GM10248 (cell line): Measurements from ENCODE around the gene ZNF687.

Experiments
- CTCF ChIA-PET: fragments of 300-600 bp; sonication (Branson Sonifier 250); formaldehyde crosslinking; extraction: SDS; loops from one replicate; lab custom pipeline; 2021; ENCODE audit warnings: antibody characterized with exemption; lab: Yijun Ruan, JAX
- POLR2A ChIA-PET: fragments of 350-650 bp; sonication (Branson Sonifier 250); formaldehyde crosslinking; extraction: SDS; loops from one replicate; lab custom pipeline; 2020; ENCODE audit warnings: antibody characterized with exemption; lab: Yijun Ruan, JAX
- DNase-seq: peaks from one replicate; pipeline ENCODE4 v3.0.0; 2012; ENCODE audit errors: extremely low spot score
- TF ChIP-seq, protein P1 (sequence below): IDR thresholded peaks from 2 replicates; pipeline ENCODE4 v1.5.1; 2012; ENCODE audit warnings: mild to moderate bottlenecking, low read depth; ENCODE audit errors: extremely low read depth, missing control alignments, control extremely low read depth

The ZNF687 gene

DNA sequence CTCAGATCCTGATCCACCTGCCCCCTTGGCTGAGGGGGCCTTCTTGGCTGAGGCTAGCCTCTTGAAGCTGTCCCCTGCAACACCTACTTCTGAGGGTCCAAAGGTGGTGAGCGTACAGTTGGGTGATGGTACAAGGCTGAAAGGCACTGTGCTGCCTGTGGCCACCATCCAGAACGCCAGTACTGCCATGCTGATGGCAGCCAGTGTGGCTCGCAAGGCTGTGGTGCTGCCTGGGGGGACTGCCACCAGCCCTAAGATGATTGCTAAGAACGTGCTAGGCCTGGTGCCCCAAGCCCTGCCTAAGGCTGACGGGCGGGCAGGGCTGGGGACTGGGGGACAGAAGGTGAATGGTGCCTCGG lies 5.2 kb downstream of the ZNF687 start:
- ChIA-PET CTCF (interaction anchor here (1.3 to 2.3 kb wide), 2 partner anchors 10 to 14 kb away, joined by 4 to 8 read pairs; no protein-coding TSS in a partner anchor), POLR2A (no interaction called here)
- TF ChIP-seq, protein P1, sequence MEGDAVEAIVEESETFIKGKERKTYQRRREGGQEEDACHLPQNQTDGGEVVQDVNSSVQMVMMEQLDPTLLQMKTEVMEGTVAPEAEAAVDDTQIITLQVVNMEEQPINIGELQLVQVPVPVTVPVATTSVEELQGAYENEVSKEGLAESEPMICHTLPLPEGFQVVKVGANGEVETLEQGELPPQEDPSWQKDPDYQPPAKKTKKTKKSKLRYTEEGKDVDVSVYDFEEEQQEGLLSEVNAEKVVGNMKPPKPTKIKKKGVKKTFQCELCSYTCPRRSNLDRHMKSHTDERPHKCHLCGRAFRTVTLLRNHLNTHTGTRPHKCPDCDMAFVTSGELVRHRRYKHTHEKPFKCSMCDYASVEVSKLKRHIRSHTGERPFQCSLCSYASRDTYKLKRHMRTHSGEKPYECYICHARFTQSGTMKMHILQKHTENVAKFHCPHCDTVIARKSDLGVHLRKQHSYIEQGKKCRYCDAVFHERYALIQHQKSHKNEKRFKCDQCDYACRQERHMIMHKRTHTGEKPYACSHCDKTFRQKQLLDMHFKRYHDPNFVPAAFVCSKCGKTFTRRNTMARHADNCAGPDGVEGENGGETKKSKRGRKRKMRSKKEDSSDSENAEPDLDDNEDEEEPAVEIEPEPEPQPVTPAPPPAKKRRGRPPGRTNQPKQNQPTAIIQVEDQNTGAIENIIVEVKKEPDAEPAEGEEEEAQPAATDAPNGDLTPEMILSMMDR = no peak
- DNase-seq = no peak

DNA sequence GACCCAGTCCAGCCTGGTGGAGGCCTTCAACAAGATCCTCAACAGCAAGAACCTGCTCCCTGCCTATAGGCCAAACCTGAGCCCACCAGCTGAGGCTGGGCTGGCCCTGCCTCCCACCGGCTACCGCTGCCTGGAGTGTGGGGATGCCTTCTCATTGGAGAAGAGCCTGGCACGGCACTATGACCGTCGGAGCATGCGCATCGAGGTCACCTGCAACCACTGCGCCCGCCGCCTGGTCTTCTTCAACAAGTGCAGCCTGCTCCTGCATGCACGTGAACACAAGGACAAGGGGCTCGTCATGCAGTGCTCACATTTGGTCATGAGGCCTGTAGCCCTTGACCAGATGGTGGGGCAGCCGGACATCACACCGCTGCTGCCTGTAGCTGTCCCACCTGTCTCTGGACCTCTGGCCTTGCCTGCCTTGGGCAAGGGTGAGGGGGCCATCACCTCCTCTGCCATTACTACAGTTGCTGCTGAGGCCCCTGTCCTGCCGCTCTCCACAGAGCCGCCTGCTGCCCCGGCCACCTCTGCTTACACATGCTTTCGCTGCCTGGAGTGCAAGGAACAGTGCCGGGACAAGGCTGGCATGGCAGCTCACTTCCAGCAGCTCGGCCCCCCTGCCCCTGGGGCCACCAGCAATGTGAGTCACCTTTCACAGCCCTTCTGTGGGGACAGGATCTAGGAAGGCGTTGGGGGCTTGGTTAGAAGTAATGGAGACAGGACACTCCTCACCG lies 5.8 kb downstream of the ZNF687 start:
- ChIA-PET POLR2A (no interaction called here), CTCF (no interaction called here)
- no peak for DNase-seq
- TF ChIP-seq, protein P1 = no peak

DNA sequence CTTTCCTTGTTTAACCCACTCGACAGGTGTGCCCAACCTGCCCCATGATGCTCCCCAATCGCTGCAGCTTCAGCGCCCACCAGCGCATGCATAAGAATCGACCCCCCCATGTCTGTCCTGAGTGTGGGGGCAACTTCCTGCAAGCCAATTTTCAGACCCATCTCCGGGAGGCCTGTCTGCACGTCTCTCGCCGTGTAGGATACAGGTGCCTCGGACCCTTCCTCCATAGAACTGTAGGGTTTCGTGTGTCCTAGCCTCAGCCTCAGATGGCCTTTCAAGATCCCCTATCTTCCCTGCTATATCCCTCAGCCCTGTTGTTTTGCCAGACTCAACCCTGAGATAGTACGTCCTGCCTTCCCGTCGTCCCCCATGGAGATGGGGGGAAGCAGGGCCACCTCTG lies 6.4 kb downstream of the ZNF687 start:
- no peak for DNase-seq
- TF ChIP-seq, protein P1 = no peak
- CTCF ChIA-PET = no interaction called here
- POLR2A ChIA-PET = no interaction called here

DNA sequence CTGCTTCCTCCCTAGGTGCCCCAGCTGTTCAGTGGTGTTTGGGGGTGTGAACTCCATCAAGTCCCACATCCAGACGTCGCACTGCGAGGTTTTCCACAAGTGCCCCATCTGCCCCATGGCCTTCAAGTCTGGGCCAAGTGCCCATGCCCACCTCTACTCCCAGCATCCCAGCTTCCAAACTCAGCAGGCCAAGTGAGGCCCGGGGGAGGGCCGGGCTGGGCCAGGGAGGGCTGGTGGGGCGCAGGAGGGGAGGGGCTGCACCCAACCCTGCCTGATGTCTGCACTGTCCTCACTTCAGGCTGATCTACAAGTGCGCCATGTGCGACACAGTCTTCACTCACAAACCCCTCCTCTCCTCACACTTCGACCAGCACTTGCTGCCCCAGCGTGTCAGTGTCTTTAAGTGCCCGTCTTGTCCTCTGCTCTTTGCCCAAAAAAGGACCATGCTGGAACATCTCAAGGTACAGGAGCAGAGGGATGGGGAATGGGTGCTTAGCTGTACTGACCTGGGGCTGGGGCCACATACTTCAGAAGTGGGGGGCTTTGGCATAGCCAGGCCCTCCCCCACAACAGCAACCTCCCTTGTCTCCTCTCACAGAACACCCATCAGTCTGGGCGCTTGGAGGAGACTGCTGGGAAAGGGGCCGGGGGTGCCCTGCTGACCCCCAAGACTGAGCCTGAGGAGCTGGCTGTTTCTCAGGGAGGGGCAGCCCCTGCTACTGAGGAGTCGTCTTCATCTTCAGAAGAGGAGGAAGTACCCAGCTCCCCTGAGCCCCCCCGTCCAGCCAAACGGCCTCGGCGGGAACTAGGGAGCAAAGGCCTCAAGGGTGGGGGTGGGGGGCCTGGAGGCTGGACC lies 7.2 kb downstream of the ZNF687 start:
- ChIA-PET POLR2A (no interaction called here), CTCF (interaction anchor here (0.9 kb wide), 1 partner anchor 12 kb away, joined by 4 read pairs; no protein-coding TSS in a partner anchor)
- TF ChIP-seq, protein P1 = no peak
- no peak for DNase-seq

DNA sequence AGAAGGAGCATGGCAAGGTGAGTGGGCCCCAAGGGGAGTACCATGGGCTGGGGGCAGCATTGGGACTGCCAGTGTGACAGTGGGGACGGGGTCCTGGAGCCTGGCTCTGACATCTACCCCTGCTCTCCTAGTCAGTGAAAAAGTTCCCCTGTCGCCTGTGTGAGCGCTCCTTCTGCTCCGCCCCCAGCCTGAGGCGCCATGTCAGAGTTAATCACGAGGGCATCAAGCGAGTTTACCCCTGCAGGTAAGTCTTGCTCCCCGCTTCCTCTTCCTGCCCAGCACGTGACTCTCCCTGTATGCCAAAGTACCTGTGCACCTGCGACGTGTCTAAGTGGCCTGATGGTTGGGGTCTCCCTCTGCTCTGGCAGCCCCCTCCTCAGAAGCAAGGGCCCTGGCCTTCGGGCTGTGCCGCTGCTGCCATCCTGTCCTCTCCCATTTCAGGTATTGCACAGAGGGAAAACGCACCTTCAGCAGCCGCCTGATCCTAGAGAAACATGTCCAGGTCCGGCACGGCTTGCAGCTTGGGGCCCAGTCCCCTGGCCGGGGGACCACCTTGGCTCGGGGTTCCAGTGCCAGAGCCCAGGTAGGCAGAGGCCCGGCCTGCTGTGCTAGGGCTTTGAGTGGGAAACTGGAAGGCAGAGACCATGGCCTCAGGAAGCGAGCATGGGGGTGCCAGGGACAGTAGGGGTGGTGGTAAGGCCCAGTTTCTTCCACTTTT lies 8.1 kb downstream of the ZNF687 start:
- ChIA-PET CTCF (interaction anchor here (0.9 kb wide), 1 partner anchor 11 kb away, joined by 4 read pairs; no protein-coding TSS in a partner anchor), POLR2A (no interaction called here)
- DNase-seq = no peak
- TF ChIP-seq, protein P1 = no peak

DNA sequence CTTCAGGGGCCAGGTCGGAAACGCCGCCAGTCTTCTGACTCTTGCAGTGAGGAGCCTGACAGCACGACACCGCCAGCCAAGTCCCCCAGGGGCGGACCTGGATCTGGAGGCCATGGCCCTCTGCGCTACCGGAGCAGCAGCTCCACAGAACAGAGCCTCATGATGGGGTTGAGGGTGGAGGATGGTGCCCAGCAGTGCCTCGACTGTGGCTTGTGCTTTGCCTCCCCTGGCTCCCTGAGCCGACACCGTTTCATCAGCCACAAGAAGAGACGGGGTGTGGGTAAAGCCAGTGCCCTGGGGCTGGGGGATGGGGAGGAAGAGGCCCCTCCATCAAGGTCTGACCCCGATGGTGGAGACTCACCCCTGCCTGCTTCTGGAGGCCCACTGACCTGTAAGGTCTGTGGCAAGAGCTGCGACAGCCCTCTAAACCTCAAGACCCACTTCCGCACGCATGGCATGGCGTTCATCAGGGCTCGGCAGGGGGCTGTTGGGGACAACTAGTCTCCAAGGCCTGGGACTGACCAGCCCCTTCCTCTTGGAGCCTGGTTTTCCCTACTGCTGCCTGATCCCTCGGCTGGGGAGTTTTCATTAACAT lies 8.7 kb downstream of the ZNF687 start:
- TF ChIP-seq, protein P1 = no peak
- POLR2A ChIA-PET = no interaction called here
- no peak for DNase-seq
- CTCF ChIA-PET = no interaction called here
